GM21619 (cell line): ENCODE measurements around the gene ESD.

ENCODE experiments used
- ATAC-seq: cut with Tn5 transposase; IDR thresholded peaks from one replicate; pipeline ENCODE4 v1.9.1; 2021; ENCODE audit not compliant: unreplicated experiment

ESD gene

DNA sequence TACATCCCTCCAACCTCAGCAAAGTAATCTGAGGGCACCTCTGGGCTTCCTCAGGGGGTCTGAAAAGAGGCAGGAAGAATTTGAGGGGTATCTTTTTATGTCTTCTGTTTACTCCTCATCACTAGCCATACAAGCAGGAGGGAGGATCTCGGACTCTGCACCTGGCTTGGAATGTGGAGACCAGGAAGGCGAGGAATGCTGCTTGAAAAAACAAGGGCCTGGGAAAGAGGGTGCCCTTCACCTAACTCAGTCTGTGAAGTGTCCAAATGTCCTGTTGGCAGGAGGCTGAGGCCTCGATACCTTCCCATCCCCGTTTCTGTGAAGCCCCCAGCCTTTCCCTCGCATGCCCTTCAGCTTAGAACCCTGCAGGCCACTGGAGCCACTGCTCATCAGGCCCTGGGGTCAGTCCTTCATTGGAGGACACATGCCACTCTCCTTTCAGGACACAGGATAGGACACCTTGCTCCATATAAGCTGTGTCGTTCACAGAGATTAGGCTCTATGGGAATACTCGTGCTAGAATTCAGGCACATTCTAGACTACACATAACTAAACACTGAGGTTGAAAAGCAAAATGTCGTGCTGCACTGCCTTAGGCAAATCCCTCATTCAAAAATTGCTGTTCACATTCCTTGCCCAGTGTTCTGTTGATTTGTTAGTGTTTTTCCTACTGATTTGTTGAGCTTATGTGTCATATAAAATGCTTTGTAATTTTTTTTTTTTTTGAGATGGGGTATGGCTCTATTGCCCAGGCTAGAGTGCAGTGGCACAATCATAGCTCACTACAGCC, 49.7 kb downstream of the ESD start:
- ATAC-seq: no peak

DNA sequence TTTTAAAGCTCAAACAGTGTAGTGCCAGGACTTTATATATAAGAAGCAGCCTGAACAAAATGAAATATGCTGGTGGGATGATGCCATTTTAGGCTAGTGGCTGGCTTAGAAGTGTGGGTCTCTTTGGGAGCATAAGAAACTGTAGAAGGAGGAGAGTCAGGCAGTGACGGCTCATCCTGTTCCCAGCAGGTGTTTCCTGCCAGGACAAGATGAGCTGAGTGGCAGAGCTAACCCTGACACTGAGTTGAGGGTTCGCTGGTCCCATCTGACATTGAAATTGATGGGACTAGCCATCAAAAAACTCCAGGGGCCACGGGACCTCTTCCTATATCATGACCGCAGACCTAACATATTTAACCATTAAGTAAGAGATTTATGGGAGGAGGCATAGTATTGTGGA, 51.3 kb downstream of the ESD start:
- no peak for ATAC-seq

DNA sequence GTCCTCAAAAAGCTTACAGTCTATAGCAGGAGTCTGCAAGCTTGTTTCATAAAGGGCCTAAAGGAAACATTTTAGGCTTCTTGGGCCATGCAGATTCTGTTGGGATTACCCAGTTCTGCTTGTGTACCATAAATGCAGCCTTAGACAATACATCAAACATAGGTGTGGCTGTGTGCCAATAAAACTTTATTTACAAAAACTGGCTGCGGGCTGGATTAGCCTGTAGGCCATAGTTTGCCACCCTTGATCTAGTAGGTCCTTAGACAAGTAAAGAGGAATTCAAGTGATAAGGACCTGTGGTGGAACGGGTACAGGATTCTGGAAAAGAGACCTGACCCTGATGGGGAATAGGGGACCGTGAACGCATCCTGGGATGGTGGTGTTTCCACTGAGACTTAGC, 51.9 kb downstream of the ESD start:
- no peak for ATAC-seq

DNA sequence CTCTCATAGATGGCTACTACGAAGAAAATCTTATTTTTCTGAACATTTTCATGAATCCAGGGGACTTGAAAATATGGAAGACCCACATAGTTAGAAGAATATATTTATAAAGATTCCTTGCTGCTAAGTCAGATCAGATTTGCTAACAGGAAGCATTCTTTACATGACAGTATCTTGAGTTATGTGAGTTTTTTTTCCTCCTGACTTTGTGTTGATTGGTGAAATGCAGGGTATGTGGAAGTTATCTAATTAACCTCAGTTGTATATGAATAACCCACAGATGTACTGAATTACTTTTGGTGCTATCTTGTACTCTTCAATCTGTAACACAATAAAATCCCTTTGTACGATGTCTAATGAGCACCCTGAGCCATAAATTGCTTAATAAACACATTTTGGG, 53.8 kb downstream of the ESD start:
- no peak for ATAC-seq

GRCh38 chr13:46739447-46740098, 57.4 kb downstream of the ESD start:
- no peak for ATAC-seq

GRCh38 chr13:46738766-46739165, 58.2 kb downstream of the ESD start:
- ATAC-seq: no peak

- ATAC-seq: no peak
These were observed 58.9 kb downstream of the ESD start for GRCh38 chr13:46738055-46738454.

GRCh38 chr13:46736541-46737310, 60.2 kb downstream of the ESD start:
- ATAC-seq: no peak

DNA sequence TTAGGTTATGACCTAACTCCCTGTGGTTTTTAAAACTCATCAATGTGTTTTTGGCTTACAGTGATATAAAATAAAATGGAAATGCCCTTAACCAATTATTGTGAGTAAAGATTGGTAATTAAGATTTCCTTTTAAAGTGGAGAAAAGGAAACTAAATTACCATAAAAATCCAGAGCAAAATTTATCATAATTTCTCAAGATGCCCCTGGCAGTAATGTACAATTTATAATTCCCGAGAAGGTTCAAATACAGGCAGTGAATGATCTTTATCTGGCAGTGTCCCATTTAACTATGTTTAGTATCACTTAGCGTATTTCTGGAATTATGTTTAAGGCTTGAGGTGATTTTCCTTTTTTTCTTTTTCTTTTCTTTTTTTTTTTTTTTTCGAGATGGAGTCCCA, 61.5 kb downstream of the ESD start:
- ATAC-seq: no peak

DNA sequence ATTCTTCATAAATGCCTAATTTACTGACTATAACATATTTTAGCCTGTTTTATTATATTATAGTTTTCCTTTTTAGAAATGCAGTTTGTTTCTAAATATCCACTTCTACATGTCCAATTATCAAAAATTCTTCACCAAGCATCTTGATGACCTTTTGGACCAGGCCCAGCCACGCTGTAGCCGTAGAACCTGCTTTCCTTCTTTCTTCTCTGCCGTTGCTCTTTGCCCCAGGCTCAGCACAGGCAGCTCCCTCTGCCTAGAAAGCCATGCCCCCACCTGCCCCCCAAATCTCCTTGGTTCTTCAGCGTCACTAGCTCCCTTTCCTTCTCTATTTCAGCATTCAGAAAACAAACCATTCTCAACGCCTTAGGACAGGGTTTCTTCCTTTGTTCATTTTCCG, 65.4 kb downstream of the ESD start:
- no peak for ATAC-seq

GRCh38 chr13:46728777-46729176, 68.2 kb downstream of the ESD start:
- ATAC-seq: no peak

GRCh38 chr13:46726347-46726746, 70.6 kb downstream of the ESD start:
- no peak for ATAC-seq
